Measurements from ENCODE around the gene TRMT61B. TPM values are rescaled to one million over a fixed set of nuclear protein-coding genes. Genes with fewer than 3 reads are reported as not detected.

The TRMT61B gene
- total and polyA plus RNA-seq, 10 of the 15 experiments (the other 5 are each of a cell fraction or from before 2014, with no cell fraction given), result 12.8 to 23.7 (median 18.1) TPM

DNA sequence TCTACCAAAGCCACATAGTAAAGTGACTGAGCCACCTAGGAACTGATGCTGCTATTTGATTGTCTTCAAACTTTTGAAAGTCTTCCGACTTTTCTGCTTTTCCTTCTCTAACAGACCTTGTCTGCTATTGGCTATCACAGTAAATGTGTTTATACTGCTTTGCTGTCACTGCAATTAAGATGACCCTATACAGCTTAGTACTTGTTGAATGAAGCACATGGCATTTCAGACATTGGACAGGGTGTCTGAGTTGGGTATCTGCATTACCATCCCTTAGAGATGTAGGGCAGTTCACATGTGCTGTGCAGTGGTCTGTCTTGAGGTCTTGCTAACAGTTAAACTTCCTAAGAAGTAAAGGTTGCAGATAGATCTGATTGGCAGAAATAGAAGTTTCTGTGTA lies 27.9 kb upstream of the TRMT61B start (continued):
- TF ChIP-seq WRNIP1 (IDR thresholded peaks at IDR 0.05; ENCODE audit: borderline replicate concordance, low read depth, low read length), result no peak
- TF ChIP-seq, protein P1, sequence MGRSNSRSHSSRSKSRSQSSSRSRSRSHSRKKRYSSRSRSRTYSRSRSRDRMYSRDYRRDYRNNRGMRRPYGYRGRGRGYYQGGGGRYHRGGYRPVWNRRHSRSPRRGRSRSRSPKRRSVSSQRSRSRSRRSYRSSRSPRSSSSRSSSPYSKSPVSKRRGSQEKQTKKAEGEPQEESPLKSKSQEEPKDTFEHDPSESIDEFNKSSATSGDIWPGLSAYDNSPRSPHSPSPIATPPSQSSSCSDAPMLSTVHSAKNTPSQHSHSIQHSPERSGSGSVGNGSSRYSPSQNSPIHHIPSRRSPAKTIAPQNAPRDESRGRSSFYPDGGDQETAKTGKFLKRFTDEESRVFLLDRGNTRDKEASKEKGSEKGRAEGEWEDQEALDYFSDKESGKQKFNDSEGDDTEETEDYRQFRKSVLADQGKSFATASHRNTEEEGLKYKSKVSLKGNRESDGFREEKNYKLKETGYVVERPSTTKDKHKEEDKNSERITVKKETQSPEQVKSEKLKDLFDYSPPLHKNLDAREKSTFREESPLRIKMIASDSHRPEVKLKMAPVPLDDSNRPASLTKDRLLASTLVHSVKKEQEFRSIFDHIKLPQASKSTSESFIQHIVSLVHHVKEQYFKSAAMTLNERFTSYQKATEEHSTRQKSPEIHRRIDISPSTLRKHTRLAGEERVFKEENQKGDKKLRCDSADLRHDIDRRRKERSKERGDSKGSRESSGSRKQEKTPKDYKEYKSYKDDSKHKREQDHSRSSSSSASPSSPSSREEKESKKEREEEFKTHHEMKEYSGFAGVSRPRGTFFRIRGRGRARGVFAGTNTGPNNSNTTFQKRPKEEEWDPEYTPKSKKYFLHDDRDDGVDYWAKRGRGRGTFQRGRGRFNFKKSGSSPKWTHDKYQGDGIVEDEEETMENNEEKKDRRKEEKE (IDR thresholded peaks at IDR 0.05), result no peak

DNA sequence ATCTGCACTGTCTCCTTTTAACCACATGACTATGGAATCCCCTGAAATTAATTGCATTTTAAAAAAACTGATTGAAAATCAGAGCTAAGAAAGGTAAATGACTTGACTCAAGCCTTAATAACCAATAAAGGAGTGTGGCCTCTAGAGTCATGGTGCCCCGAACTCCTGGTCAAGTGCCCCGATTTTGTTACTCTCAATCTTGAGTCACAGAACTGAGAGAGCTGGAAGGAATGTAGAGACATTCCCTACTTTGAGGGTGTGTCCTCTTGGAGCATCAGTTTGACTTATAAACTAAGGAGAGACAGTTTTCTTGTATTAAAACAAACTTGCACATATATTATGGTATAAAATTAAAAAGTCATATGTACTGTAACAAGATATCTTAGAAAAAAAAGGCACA lies 26.8 kb upstream of the TRMT61B start:
- in situ Hi-C loops (cut with MboI), result no loop called here
- DNase-seq (ENCODE audit: low read depth, low spot score) (no peak), ATAC-seq (no peak), FAIRE-seq (no peak)
- no peaks in the 10 kb centered on the region for H3K27me3 ChIP-seq (replicated peaks in 1 of 2; ENCODE audit: control insufficient read depth in 2 of 2, insufficient read depth in 2 of 2, low read length in 1 of 2)
- RAD21 ChIA-PET (ENCODE audit: unreplicated experiment), result no interaction called here
- no peaks in the 10 kb centered on the region for H3K4me1 ChIP-seq (ENCODE audit: control insufficient read depth, insufficient read depth, low read length)
- H3K27ac ChIP-seq (ENCODE audit: control insufficient read depth, insufficient read depth), result no peak overlapping the region
- no peak for TF ChIP-seq ZZZ3 (IDR thresholded peaks at IDR 0.05; ENCODE audit: control insufficient read depth, insufficient read length, low read depth)
- no peak for TF ChIP-seq RBBP5 (conservative IDR thresholded peaks at IDR 0.05)
- TF ChIP-seq RUNX3 (IDR thresholded peaks at IDR 0.05; ENCODE audit: low read length), result no peak
- no peak for TF ChIP-seq MTA3 (IDR thresholded peaks at IDR 0.05; ENCODE audit: borderline replicate concordance, low read length)
- TF ChIP-seq CBFB (IDR thresholded peaks at IDR 0.05; ENCODE audit: low read depth), result no peak
- TF ChIP-seq SREBF2 (IDR thresholded peaks at IDR 0.05; ENCODE audit: low read length), result no peak
- no peak for TF ChIP-seq FOXM1 (IDR thresholded peaks at IDR 0.05; ENCODE audit: low read depth, low read length)
- no peak for TF ChIP-seq SIX5 (IDR thresholded peaks at IDR 0.05; ENCODE audit: low read depth, low read length, severe bottlenecking)
- no peak for TF ChIP-seq ZNF207 (IDR thresholded peaks at IDR 0.05; ENCODE audit: borderline replicate concordance)
- TF ChIP-seq, protein P2, sequence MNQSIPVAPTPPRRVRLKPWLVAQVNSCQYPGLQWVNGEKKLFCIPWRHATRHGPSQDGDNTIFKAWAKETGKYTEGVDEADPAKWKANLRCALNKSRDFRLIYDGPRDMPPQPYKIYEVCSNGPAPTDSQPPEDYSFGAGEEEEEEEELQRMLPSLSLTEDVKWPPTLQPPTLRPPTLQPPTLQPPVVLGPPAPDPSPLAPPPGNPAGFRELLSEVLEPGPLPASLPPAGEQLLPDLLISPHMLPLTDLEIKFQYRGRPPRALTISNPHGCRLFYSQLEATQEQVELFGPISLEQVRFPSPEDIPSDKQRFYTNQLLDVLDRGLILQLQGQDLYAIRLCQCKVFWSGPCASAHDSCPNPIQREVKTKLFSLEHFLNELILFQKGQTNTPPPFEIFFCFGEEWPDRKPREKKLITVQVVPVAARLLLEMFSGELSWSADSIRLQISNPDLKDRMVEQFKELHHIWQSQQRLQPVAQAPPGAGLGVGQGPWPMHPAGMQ (IDR thresholded peaks at IDR 0.05; ENCODE audit: borderline replicate concordance), result no peak
- no peak for TF ChIP-seq YY1 (IDR thresholded peaks at IDR 0.05; ENCODE audit: low read depth, low read length)
- TF ChIP-seq, protein P3, sequence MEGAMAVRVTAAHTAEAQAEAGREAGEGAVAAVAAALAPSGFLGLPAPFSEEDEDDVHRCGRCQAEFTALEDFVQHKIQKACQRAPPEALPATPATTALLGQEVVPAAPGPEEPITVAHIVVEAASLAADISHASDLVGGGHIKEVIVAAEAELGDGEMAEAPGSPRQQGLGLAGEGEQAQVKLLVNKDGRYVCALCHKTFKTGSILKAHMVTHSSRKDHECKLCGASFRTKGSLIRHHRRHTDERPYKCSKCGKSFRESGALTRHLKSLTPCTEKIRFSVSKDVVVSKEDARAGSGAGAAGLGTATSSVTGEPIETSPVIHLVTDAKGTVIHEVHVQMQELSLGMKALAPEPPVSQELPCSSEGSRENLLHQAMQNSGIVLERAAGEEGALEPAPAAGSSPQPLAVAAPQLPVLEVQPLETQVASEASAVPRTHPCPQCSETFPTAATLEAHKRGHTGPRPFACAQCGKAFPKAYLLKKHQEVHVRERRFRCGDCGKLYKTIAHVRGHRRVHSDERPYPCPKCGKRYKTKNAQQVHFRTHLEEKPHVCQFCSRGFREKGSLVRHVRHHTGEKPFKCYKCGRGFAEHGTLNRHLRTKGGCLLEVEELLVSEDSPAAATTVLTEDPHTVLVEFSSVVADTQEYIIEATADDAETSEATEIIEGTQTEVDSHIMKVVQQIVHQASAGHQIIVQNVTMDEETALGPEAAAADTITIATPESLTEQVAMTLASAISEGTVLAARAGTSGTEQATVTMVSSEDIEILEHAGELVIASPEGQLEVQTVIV (IDR thresholded peaks at IDR 0.05; ENCODE audit: borderline replicate concordance, partially characterized antibody), result no peak
- TF ChIP-seq, protein P4, sequence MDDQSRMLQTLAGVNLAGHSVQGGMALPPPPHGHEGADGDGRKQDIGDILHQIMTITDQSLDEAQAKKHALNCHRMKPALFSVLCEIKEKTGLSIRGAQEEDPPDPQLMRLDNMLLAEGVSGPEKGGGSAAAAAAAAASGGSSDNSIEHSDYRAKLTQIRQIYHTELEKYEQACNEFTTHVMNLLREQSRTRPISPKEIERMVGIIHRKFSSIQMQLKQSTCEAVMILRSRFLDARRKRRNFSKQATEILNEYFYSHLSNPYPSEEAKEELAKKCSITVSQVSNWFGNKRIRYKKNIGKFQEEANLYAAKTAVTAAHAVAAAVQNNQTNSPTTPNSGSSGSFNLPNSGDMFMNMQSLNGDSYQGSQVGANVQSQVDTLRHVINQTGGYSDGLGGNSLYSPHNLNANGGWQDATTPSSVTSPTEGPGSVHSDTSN (IDR thresholded peaks at IDR 0.05; ENCODE audit: insufficient replicate concordance, low read depth, low read length), result no peak
- peak overlapping the region; percentile 97 for H3K4me3 ChIP-seq
- BruUV-seq (replicated peaks), result no TSS peak
- H3K9ac ChIP-seq (ENCODE audit: control insufficient read depth, insufficient read depth, low read length), result peak overlapping the region; percentile 32
- H3K4me2 ChIP-seq (ENCODE audit: control insufficient read depth, insufficient read depth), result peak overlapping the region; percentile 66
- H3K36me3 ChIP-seq (ENCODE audit: control insufficient read depth in 2 of 2, insufficient read depth in 2 of 2, low read length in 1 of 2), result no peaks in the 10 kb centered on the region
- H3K9me3 ChIP-seq (replicated peaks; ENCODE audit: control insufficient read depth, insufficient read depth, low read length), result no peaks in the 10 kb centered on the region
- SMC1A ChIA-PET (ENCODE audit: uncharacterized antibody, unreplicated experiment), result interaction anchor here (0.8 to 1.6 kb wide), 3 partner anchors 12 to 45 kb away, joined by 3 read pairs; no protein-coding TSS in a partner anchor
- POLR2A ChIA-PET, result interaction anchor here (0.9 to 2.6 kb wide), 4 partner anchors 8 to 145 kb away, joined by 3 to 13 read pairs (median 6); partner anchors contain the start of genes PPP1CB and TRMT61B
- whole genome bisulfite sequencing (ENCODE audit: insufficient coverage, insufficient replicate concordance, low lambda C conversion rate, missing lambda C conversion rate), result 5% methylated on average over 2 of the region's 2 CpGs
- H2AFZ ChIP-seq (ENCODE audit: control insufficient read depth, low read depth, low read length), result no peak overlapping the region
- peaks cover 75% of the 10 kb centered on the region for H3K79me2 ChIP-seq (ENCODE audit: control insufficient read depth, insufficient read depth, low read length)
- CTCF ChIA-PET, result interaction anchor here (0.7 to 2.5 kb wide), 3 partner anchors 7 to 78 kb away, joined by 3 to 11 read pairs (median 7); partner anchors contain the start of gene TRMT61B
- intact Hi-C loops (cut with micrococcal nuclease; ENCODE audit: unreplicated experiment), result loop anchor here (5.0 to 10.0 kb wide), 2 partner anchors 142 to 330 kb away; partner anchors contain the start of gene PPP1CB
- H4K20me1 ChIP-seq (ENCODE audit: control insufficient read depth, insufficient read depth), result no peaks in the 10 kb centered on the region

Measured in GM12878 (cell line).